Neural cell (in vitro differentiated cells): ENCODE measurements around the gene TBC1D9. TPM values are rescaled to one million over a fixed set of nuclear protein-coding genes. Genes with fewer than 3 reads are reported as not detected.

ENCODE experiments used
- H2AFZ ChIP-seq: fragments of 200-600, 300-800 bp; sonication (generic), shearing (Covaris generic); 2 replicates; pipeline ENCODE4 v1.6.0; 2014; ENCODE audit warnings: low read depth, mild to moderate bottlenecking, antibody characterized with exemption, low read length, moderate library complexity
- H3F3A ChIP-seq: fragments of 200-600 bp; shearing (Covaris generic); 2 replicates; pipeline ENCODE4 v1.6.1; 2016; ENCODE audit warnings: mild to moderate bottlenecking, moderate library complexity, mixed read lengths, antibody characterized with exemption, low read length; ENCODE audit not compliant: insufficient read depth, poor library complexity, severe bottlenecking
- H3K27ac ChIP-seq: fragments of 200-600, 300-800 bp; sonication (generic), shearing (Covaris generic); 2 replicates; pipeline ENCODE4 v1.5.1; 2014; ENCODE audit warnings: mild to moderate bottlenecking, low read length, moderate library complexity
- H3K27me3 ChIP-seq: fragments of 300-800, 200-600 bp; sonication (generic), shearing (Covaris generic); 2 replicates; pipeline ENCODE4 v1.6.0; 2014; ENCODE audit warnings: mild to moderate bottlenecking, low read depth, low read length, moderate library complexity; ENCODE audit not compliant: insufficient read depth
- H3K36me3 ChIP-seq: fragments of 300-800, 200-600 bp; sonication (generic), shearing (Covaris generic); 2 replicates; pipeline ENCODE4 v1.5.1; 2014; ENCODE audit warnings: mild to moderate bottlenecking, antibody characterized with exemption, low read length, moderate library complexity; ENCODE audit not compliant: insufficient read depth
- H3K4me2 ChIP-seq: fragments of 300-800, 200-600 bp; sonication (generic), shearing (Covaris generic); 2 replicates; pipeline ENCODE4 v1.6.0; 2014; ENCODE audit warnings: mild to moderate bottlenecking, low read length
- H3K4me3 ChIP-seq: fragments of 300-800, 200-600 bp; sonication (generic), shearing (Covaris generic); 2 replicates; pipeline ENCODE4 v1.5.1; 2014; ENCODE audit warnings: mild to moderate bottlenecking, low read length, moderate library complexity
- H3K79me2 ChIP-seq: fragments of 200-600 bp; shearing (Covaris generic); replicated peaks from 2 replicates; pipeline ENCODE4 v1.6.0; 2014; ENCODE audit warnings: mild to moderate bottlenecking, low read length, moderate library complexity; ENCODE audit not compliant: insufficient read depth
- H3K9ac ChIP-seq: fragments of 300-800, 200-600 bp; sonication (generic), shearing (Covaris generic); 2 replicates; pipeline ENCODE4 v1.6.1; 2016; ENCODE audit warnings: mild to moderate bottlenecking, low read length, mixed read lengths
- H3K9me2 ChIP-seq: fragments of 200-600 bp; shearing (Covaris generic); 2 replicates; pipeline ENCODE4 v1.6.1; 2016; ENCODE audit warnings: mild to moderate bottlenecking, low read length, mixed read lengths; ENCODE audit not compliant: insufficient read depth
- H3K9me3 ChIP-seq: fragments of 200-600, 300-800 bp; sonication (generic), shearing (Covaris generic); 2 replicates; pipeline ENCODE4 v1.6.1; 2016; ENCODE audit warnings: mild to moderate bottlenecking, mixed run types, low read length, moderate library complexity, mixed read lengths
- H4K20me1 ChIP-seq: fragments of 200-600 bp; shearing (Covaris generic); 2 replicates; pipeline ENCODE4 v1.6.1; 2016; ENCODE audit warnings: mild to moderate bottlenecking, mixed run types; ENCODE audit not compliant: insufficient read depth
- CTCF ChIP-seq: fragments of 450-650 bp; IDR thresholded peaks from 2 replicates; pipeline ENCODE4 v1.5.1; 2014; ENCODE audit warnings: antibody characterized with exemption, mild to moderate bottlenecking, moderate library complexity; ENCODE audit not compliant: poor library complexity, severe bottlenecking
- EP300 ChIP-seq: fragments of 450-650 bp; conservative IDR thresholded peaks from 2 replicates; pipeline ENCODE4 v1.6.1; 2014; ENCODE audit warnings: antibody characterized with exemption, mild to moderate bottlenecking, moderate library complexity; ENCODE audit not compliant: poor library complexity, severe bottlenecking
- EZH2 ChIP-seq: fragments of 200-600, 300-800 bp; shearing (Covaris generic), sonication (generic); IDR thresholded peaks from 2 replicates; pipeline ENCODE4 v1.6.1; 2014; ENCODE audit warnings: antibody characterized with exemption, low read length, borderline replicate concordance, mild to moderate bottlenecking; ENCODE audit not compliant: insufficient read depth, poor library complexity, severe bottlenecking
- MXI1 ChIP-seq: fragments of 450-650 bp; conservative IDR thresholded peaks from 2 replicates; pipeline ENCODE4 v1.6.1; 2014; ENCODE audit warnings: antibody characterized with exemption, mild to moderate bottlenecking; ENCODE audit not compliant: poor library complexity, severe bottlenecking
- POLR2AphosphoS5 ChIP-seq: IDR thresholded peaks from 2 replicates; pipeline ENCODE4 v1.6.1; 2012
- RAD21 ChIP-seq: fragments of 450-650 bp; conservative IDR thresholded peaks from 2 replicates; pipeline ENCODE4 v1.6.1; 2014; ENCODE audit warnings: antibody characterized with exemption, mild to moderate bottlenecking, moderate library complexity
- SMC3 ChIP-seq: fragments of 450-650 bp; conservative IDR thresholded peaks from 2 replicates; pipeline ENCODE4 v1.6.1; 2014; ENCODE audit warnings: antibody characterized with exemption, mild to moderate bottlenecking, moderate library complexity; ENCODE audit not compliant: poor library complexity
- TAF1 ChIP-seq: IDR thresholded peaks from 2 replicates; pipeline ENCODE4 v1.6.1; 2012; ENCODE audit warnings: low read depth
- polyA plus RNA-seq: library from polyadenylated mRNA; depleted of rRNA; stranded (reverse); fragments of >200 nt; gene quantifications from 2 replicates; pipeline ENCODE4 v1.2.3, GENCODE V29; 2014
- TF ChIP-seq, protein P1 (sequence below): IDR thresholded peaks from 2 replicates; pipeline ENCODE4 v1.6.1; 2012; ENCODE audit warnings: borderline replicate concordance

TBC1D9 gene
- polyA plus RNA-seq, 1 donor from 2014 or later = 42.8 TPM

- no peaks in the 10 kb centered on the region for H3K36me3 ChIP-seq
- no peak overlapping the region for H2AFZ ChIP-seq
- no peaks in the 10 kb centered on the region for H3K9me3 ChIP-seq
- TF ChIP-seq EP300 = no peak
- no peak for TF ChIP-seq POLR2AphosphoS5
- TF ChIP-seq RAD21 = no peak
- TF ChIP-seq, protein P1, sequence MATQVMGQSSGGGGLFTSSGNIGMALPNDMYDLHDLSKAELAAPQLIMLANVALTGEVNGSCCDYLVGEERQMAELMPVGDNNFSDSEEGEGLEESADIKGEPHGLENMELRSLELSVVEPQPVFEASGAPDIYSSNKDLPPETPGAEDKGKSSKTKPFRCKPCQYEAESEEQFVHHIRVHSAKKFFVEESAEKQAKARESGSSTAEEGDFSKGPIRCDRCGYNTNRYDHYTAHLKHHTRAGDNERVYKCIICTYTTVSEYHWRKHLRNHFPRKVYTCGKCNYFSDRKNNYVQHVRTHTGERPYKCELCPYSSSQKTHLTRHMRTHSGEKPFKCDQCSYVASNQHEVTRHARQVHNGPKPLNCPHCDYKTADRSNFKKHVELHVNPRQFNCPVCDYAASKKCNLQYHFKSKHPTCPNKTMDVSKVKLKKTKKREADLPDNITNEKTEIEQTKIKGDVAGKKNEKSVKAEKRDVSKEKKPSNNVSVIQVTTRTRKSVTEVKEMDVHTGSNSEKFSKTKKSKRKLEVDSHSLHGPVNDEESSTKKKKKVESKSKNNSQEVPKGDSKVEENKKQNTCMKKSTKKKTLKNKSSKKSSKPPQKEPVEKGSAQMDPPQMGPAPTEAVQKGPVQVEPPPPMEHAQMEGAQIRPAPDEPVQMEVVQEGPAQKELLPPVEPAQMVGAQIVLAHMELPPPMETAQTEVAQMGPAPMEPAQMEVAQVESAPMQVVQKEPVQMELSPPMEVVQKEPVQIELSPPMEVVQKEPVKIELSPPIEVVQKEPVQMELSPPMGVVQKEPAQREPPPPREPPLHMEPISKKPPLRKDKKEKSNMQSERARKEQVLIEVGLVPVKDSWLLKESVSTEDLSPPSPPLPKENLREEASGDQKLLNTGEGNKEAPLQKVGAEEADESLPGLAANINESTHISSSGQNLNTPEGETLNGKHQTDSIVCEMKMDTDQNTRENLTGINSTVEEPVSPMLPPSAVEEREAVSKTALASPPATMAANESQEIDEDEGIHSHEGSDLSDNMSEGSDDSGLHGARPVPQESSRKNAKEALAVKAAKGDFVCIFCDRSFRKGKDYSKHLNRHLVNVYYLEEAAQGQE = no peak
- TF ChIP-seq SMC3 = no peak
- no peak for TF ChIP-seq CTCF
- TF ChIP-seq EZH2 = no peak
- TF ChIP-seq MXI1 = no peak
- no peak for TF ChIP-seq TAF1
- H3K9me2 ChIP-seq = no peaks in the 10 kb centered on the region
- H3K79me2 ChIP-seq = peaks cover 80% of the 10 kb centered on the region
- no peak overlapping the region for H3K27ac ChIP-seq
- no peak overlapping the region for H3K4me2 ChIP-seq
- H3K4me3 ChIP-seq = no peak overlapping the region
- no peaks in the 10 kb centered on the region for H3F3A ChIP-seq
- H4K20me1 ChIP-seq = no peaks in the 10 kb centered on the region
- no peak overlapping the region for H3K9ac ChIP-seq
- H3K27me3 ChIP-seq = no peaks in the 10 kb centered on the region
Measured at GRCh38 chr4:140735779-140736391, 20.3 kb downstream of the TBC1D9 start.

- Histone ChIP-seq H3K9me3 (no peaks in the 10 kb centered on the region), H4K20me1 (no peaks in the 10 kb centered on the region), H3K27ac (no peak overlapping the region), H3K79me2 (peaks cover 77% of the 10 kb centered on the region), H2AFZ (no peak overlapping the region), H3K4me3 (no peak overlapping the region), H3K27me3 (no peaks in the 10 kb centered on the region), H3K4me2 (no peak overlapping the region), H3K36me3 (no peaks in the 10 kb centered on the region), H3K9ac (no peak overlapping the region), H3F3A (no peaks in the 10 kb centered on the region), H3K9me2 (no peaks in the 10 kb centered on the region)
- TF ChIP-seq MXI1 (no peak), SMC3 (no peak), RAD21 (no peak), POLR2AphosphoS5 (no peak), CTCF (no peak), EP300 (no peak), EZH2 (no peak), TAF1 (no peak)
- TF ChIP-seq, protein P1 = no peak
Measured at GRCh38 chr4:140735317-140735716, 20.9 kb downstream of the TBC1D9 start.
